HG03378 (cell line): ENCODE measurements around the gene KCNRG.
"Not testable (repeated sequence)": the region's sequence is repeated elsewhere in the genome, so short reads cannot be mapped to it uniquely, and the experiment has no call there.

Experiments used
- ATAC-seq: cut with Tn5 transposase; IDR thresholded peaks from one replicate; pipeline ENCODE4 v1.9.1; 2021; ENCODE audit warnings: mild to moderate bottlenecking, moderate library complexity; ENCODE audit not compliant: unreplicated experiment

KCNRG gene, protein sequence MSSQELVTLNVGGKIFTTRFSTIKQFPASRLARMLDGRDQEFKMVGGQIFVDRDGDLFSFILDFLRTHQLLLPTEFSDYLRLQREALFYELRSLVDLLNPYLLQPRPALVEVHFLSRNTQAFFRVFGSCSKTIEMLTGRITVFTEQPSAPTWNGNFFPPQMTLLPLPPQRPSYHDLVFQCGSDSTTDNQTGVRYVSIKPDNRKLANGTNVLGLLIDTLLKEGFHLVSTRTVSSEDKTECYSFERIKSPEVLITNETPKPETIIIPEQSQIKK

DNA sequence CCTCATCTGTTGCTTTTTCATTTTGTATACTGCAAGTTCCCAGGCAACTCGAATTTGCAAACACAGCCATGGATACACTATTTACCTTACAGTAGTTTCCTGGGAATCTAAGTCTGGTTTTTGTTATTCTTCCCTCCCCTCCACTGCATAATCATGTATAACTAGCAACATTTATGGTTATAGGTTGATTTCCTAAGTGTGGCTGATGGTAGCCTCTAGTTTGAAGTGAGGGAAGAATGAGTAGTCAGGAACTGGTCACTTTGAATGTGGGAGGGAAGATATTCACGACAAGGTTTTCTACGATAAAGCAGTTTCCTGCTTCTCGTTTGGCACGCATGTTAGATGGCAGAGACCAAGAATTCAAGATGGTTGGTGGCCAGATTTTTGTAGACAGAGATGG, at the start of gene KCNRG:
Gene KCNRG (plus strand): TSS at position 187 of the 400 bp plus-strand sequence. CDS start 50 bp downstream, at position 237.
- no peak for ATAC-seq

DNA sequence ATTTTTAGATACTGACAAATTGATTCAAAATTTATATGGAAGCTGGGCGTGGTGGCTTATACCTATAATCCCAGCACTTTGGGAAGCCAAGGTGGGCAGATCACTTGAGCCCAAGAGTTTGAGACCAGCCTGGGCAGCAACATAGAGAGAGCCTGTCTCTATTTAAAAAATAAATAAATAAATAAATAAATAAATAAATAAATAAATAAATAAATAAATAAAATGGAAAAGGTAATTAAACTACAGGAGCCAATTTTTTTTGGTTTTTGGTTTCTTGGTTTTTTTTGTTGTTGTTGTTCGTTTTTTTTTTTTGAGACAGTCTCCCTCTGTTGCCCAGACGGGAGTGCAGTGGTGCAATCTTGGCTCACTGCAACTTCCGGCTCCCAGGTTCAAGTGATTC, 47.8 kb upstream of the KCNRG start:
- ATAC-seq, result no peak

DNA sequence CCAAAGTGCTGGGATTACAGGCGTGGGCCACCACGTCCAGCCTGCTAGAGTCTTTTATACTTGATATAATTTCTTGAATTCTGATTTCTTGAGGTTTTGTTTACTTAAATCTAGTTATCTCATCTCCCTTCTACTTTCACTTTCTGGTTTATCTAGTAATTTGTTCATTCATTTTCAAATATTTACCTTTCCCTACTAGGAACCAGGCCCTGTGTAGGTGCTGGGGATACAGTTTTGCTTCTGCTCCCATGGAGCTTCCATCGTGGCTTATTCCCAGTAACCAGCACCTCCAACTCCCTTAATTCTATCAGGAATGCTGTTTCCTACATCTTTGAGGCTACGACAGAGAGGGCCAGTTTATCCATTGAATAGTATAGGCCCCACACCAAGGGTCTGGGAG, 42.5 kb upstream of the KCNRG start:
- no peak for ATAC-seq

DNA sequence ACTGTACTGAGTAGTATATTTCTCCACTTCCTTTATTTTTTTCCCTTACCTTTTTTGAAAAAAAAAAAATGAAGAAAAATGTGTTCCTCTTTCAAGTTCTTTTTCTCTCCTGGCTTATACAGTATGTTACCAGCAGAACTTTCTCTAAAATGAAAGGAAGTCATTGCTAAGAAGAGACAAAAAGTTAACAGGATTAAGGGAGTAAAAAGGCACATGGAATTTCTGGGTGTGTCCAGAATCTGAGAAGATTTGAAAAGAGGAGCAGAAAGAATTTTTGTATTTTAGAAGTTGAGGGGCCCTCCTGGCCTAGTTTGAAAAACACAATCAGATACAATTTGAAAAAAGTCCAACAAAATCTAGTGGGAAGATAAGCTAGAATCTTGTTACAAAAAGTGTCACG, 39.4 kb upstream of the KCNRG start:
- no peak for ATAC-seq

DNA sequence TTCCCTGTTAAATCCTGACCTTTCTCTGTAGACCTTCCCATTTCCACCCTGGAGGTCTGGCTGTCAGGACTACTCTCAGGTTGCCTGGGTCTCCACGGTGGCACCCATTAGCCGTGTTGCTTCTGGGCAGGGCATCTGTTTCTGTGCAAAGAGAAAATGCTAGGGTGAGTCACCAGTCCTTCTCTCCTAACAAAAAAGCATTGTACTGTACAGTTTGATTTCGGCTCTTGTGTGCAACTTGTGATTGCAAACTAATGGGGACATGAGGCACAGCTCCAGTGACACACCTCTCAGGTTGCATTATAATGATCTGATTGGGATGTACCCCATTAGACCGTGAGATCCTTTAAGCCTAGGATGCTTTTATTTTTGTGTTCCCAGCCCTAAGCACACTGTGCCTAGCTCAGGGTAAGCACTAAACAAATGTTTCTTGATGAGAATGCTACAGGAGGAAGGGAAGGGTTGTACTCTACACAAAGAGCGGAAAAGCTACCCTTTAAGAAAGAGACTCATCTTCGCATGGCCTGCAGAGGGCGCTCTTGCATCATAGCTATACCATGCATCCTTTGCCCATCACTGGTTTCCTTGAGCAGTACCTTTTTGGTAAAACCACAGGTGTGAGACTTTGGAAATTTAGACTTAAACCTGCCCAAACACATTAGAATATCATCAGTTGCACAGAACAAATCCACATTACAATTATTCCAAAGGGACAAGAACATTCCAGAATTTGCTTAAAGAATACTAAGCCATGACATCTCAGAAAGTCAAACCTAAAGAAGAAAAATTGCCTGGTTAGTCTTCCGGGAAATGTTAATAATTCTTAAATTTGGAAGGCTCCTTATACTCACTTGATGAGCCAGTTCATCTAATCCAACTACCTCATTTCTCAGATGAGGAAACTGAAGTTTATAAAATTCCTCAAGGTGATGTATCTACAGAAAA, 38.7 kb upstream of the KCNRG start:
- peak; percentile 72 for ATAC-seq

DNA sequence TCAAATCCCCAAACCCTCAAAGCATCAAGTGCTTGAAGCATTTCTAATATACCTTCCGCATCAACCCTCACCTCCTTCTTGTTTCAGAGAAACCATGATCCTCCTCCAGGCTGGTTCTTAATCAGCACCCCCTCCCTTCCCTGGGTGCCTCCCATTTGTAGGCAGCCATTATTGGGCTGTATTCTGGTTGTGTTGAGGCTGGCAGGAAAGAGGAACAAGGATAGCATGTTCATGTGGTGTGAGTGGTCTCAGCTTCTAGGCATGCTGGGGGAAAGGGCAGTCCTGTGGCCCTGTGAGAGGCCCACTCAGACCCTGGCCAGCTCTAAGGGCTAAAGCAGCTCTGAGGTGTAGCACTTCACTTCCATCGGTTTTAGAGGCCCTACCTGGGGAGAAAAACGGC, 37.3 kb upstream of the KCNRG start:
- no peak for ATAC-seq

DNA sequence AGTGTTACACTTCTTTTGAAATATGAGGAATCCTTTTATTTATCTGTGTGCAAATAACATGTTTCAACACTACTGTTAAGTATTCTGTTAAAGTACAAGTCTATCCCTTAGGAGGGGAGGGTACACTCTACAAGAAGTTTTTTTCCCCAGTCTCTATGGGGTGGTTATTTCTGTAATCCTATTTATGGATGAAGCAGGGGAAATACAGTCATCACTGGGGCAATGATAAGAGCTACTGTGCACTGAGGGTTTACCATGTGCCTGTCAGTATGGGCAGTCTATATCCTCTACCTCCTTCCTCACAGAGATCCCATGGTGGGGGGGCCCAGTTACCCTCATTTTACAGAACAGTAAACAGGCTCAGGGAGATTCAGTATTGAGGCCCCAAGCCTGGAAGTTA, 35.0 kb upstream of the KCNRG start:
- ATAC-seq, result no peak

DNA sequence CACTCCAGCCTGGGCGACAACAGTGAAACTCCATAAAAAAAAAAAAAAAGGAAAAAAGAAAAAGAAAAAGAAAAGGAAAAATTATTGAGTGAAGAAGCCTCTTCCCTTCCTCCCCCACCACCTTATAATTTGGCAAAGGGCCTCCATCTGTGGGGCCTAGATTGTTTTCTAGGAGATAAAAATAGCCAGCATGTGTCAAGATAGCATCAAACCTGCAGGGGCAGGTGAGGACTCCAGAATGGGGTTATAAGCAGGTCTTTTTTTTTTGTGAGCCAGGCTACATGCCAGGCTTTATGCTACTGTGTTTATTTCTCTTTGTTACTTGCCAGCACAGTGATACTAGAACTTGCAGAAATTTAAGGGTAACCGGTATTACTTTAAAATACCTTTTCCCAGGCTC, 30.1 kb upstream of the KCNRG start:
- no peak for ATAC-seq

DNA sequence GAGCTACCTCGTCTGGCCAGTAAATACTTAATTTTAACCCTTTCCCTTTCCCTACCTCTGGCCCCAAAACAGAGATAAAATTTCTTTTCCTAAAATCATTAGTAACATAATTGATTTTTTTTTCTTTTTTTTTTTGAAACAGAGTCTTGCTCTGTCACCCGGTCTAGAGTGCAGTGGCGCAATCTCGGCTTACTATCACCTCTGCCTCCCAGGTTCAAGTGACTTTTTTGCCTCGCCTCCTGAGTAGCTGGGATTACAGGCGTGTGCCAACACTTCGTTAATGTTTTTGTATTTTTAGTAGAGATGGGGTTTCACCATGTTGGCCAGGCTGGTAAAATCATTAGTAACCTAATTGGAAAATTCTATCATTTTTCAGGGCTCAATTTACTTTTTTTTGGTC, 28.8 kb upstream of the KCNRG start:
- no peak for ATAC-seq

DNA sequence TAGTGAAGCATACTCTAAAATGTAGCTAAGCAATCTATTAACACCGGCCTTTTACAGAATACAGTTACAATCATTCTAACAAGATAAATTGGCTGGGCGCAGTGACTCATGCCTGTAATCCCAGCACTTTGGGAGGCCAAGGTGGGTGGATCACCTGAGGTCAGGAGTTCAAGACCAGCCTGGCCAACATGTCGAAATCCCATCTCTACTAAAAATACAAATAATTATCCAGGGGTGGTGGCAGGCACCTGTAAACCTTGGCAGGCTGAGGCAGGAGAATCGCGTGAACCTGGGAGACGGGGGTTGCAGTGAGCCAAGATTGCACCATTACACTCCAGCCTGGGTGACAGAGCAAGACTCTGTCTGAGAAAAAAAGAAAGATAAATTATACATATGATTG, 24.6 kb upstream of the KCNRG start:
- not testable (repeated sequence) for ATAC-seq

DNA sequence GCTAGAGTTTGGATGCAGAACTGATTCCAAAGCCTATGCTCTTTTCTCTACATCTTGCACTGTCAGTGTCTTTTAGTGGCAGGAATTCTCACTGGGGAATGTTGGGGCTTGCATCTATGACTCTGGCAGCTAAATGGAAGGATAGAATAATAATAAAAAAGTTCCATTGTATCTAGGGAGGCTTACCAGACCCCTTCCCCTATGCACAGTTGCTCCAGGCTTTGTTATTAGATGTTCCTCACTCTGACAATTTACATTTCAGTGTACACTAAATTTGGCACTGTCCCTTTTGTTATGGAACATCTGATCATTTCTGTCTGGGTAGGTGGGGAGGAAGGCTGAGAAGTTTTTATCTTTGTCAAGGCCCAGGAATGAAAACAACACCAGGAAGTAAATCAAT, 22.1 kb upstream of the KCNRG start:
- ATAC-seq, result no peak

DNA sequence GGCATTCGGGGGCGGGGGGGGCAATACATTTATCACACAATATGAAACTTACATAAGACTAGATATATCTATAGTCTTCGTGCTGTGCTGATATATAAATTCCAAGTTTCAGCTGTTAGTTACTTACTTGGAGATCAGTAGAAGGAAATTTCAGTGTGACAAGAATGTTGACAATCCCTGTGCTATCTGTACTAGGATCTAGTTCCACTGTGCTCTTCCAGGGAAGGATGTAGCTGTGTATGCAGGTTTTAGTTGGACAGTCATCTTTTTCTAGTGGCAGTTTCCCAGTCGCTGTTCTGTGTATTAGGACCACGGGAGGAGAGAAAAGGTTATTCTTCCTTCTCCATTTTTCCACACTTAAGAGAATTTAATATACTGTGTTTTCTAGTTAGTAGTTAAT, 21.6 kb upstream of the KCNRG start:
- no peak for ATAC-seq

DNA sequence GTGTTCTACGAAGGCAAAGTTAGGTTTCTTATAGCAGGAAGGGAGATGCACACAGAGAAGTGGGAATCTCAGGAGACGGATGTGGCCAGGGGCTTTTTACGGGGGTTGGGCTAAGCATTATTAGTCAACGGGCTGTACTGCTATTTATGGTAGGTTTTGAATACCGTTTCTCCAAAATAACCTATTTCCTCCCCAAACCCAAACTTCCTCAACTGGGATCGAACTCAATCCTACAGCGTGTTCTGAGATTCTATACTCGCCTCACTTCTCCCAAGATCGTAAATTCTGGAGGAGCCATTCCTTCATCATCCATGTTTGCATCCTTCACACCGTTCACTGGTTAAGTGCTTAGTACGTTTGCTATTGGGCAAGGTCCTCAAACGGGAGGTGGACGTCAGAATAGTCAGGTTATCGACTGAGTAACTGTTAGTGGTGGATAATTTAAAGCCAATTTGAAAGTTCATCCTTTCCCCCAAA, 19.6 kb upstream of the KCNRG start:
- ATAC-seq, result no peak

DNA sequence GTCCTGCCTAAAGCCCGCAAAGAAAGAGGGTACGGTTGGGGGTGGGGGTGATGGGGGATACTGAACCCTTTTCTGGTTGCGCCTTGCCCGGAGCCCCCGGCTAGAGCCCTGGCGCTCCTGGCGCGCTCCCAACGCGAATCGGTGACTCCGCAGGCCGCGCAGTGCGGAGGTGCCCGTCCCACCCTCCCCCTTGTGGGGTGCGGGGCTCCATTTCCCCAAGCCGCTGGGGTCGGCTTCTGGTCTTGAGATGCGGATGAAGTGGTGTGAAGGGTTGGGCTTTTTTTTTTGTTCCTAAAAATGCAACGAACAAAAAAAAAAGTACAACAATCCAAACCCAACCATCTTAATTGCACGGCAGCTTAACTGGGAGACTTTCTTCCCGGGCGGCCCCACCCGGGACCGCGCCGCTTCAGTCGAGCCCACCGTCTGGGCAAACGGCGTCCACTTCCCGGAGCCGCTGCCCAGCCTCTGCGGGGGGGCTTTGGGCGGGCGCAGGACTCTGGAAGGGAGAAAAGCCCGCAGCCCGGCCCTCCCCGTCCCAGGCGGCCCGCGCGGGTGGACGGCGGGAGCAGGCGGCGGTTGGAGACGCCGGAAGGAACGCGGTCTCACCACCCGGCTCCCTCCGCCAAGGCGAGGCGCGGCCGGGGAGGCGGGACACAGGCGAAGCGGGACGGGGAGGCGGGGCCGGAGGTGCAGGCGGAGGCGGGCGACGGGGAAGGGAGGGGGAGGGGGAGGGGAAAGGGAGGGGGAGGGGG, 18.9 kb upstream of the KCNRG start:
- no peak for ATAC-seq

DNA sequence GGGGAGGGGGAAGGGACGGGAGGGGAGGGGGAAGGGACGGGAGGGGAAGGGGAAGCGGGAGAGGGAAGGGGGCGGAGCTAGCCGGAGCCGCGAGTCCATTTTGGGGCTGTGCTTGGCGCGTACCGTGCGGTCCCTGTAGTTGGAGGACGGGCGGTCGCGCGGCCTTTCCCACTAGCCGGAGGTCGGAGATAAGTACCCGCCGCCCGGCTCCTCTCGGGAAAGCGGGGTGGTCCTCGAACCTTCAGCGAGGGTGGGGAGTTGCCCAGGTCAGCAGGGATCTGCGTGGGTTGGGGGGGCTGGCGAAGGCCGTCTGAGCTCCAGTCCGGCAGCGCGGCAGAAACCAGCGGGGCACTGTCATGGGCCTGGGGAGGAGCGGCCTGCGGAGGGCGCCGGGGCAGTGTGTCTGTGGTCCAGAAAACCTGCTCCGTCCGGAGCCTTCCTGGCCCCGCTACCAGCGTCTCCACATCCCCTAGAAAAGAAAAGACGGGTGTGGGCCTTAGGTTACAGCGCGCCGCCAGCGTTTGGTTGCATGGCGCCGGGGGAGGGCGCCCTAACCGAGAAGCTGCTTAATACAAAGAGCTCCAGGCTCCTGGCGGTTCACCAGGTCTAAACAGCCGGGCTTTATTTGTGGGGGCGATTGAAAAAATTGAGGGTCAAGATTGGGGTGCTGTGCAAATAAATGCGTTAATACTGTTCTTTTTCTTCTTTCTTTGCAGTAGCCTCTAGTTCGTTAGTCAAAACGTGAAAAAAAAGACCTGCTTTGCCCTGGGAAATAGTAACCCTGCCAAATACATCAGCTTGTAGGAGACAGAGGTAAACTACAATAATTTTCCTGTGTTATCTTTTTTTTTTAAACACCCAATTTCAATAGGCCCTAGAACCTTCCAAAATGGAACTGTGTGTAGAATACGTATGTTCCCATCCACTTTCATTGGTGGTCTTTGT, 18.0 kb upstream of the KCNRG start, which contains the start of gene TRIM13:
Gene TRIM13 (plus strand): TSS at position 92 of the 945 bp plus-strand sequence. CDS start 14,899 bp downstream, outside the sequence.
- ATAC-seq, result peak; percentile 71

DNA sequence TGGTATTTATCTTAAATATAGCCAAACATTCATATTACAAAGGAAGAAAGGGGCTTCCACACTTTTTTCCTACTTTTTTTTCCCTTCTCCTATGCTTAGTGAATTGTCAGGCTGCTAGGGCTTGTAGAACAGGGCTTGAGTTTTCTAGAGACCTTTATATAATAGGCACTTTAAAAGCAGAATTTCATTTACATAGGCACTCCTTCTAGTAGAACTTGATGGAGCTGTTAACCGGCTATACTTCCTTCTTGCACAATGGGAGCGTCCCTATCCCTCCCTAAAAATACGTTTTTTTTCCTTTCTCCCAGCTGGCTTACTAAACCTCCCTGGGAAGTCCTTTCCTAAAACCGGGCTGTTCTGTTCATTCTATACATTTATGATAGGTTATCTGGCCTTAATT, 17.3 kb upstream of the KCNRG start:
- no peak for ATAC-seq

DNA sequence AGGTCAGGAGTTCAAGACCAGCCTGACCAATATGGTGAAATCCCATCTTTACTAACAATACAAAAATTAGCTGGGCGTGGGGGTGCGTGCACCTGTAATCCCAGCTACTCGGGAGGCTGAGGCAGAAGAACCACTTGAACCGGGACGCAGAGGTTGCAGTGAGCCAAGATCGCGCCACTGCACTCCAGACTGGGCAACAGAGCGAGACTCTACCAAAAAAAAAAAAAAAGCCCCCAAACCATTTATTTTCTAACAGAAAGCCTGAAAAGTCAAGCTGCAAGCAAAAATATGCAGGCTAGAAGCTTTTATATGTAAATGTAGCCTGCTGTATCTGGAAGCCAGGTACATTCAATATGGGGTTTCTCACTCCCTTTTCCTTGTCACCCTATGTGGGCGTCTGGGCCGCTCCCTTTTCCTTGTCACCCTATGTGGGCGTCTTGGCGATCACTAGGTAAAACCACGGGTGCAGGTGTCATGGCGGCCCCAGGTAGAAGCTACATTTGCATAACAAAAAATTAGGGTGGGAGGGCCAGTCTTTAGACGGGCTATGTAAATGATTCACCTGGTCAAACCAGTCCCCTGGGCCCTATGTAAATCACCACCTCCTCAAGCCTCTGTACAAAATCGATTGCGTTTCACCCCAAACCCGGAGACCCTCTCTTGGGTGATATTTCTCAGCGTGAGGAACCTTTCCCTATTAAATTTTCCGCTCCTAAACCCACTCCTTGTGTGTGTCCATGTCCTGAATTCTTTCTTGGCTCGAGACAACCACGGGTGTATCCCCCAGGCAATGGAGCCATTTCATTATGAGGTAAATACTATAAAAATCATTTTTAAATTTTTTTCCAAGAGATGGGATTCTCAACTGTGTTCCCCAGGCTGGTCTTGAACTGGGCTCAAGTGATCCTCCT, 16.3 kb upstream of the KCNRG start:
- no peak for ATAC-seq

DNA sequence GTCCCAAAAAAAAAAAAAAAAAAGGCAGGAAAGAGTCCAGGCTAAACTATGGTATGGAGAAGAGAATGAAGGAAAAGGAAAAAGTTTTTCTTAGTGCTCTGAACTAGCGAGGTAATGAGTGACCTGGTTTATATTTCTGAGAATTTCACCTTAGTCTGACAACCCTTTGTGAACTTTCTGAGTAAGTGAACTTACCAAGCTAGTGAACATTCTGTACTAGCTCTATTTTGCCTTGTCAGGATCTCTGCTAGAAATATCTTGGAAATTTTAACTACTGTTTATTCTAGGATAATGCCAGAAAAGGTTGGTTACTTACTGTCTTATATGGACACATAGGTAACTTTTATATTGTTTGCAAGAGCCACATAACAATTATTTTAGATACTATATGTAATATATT, 14.0 kb upstream of the KCNRG start:
- no peak for ATAC-seq
